ENCODE data around the gene MET. TPM values are rescaled to one million over a fixed set of nuclear protein-coding genes. Genes with fewer than 3 reads are reported as not detected.

The MET gene
- total and polyA plus RNA-seq, 2 donors (not counting 1 experiment from before 2014, with no cell fraction given) = 33.4 to 44.4 TPM

- Histone ChIP-seq H3K27ac (ENCODE audit: insufficient read depth, low read length) (peak overlapping the region; percentile 87), H2AFZ (ENCODE audit: low read length) (peak overlapping the region; percentile 92), H3K79me2 (ENCODE audit: control insufficient read depth, insufficient read depth, low read length) (peaks cover 37% of the 10 kb centered on the region), H3K4me2 (ENCODE audit: extremely low read depth, insufficient read depth, low read length) (peak overlapping the region; percentile 97), H3K36me3 (ENCODE audit: control insufficient read depth, insufficient read depth, low read length) (no peaks in the 10 kb centered on the region), H4K20me1 (ENCODE audit: control insufficient read depth, extremely low read depth, insufficient read depth, low read length) (no peaks in the 10 kb centered on the region), H3K27me3 (ENCODE audit: control insufficient read depth, insufficient read depth, low read length) (no peaks in the 10 kb centered on the region), H3K9me3 (ENCODE audit: control insufficient read depth, insufficient read depth, low read depth, low read length) (no peaks in the 10 kb centered on the region), H3K9ac (ENCODE audit: insufficient read depth, low read length) (peak overlapping the region; percentile 77), H3K4me1 (ENCODE audit: control insufficient read depth, extremely low read depth, insufficient read depth, low read length) (no peaks in the 10 kb centered on the region), H3K4me3 (replicated peaks in 1 of 4; ENCODE audit: control extremely low read depth in 1 of 4, insufficient read depth in 1 of 4, low read depth in 3 of 4, low read length in 4 of 4) (peak overlapping the region; percentile 81 to 95 (median 91))
- no peak for TF ChIP-seq CTCF (conservative IDR thresholded peaks at IDR 0.05 in 1 of 2, IDR thresholded peaks at IDR 0.05 in 1 of 2; ENCODE audit: low read depth in 1 of 2, low read length in 2 of 2)
- no peak for TF ChIP-seq EZH2 (IDR thresholded peaks at IDR 0.05; ENCODE audit: low read length, missing control alignments)
- DNase-seq (ENCODE audit: low read depth in 2 of 2) = peak; percentile 23 to 66
These were observed 830 bp downstream of the MET start for GRCh38 chr7:116672596-116673456.

GRCh38 chr7:116673457-116673865 is 1.5 kb downstream of the MET start:
- no peak overlapping the region for H3K9ac ChIP-seq (ENCODE audit: insufficient read depth, low read length)
- H3K9me3 ChIP-seq (ENCODE audit: control insufficient read depth, insufficient read depth, low read depth, low read length) = no peaks in the 10 kb centered on the region

More at GRCh38 chr7:116673457-116673865, 1.5 kb downstream of the MET start:
- Histone ChIP-seq H3K27me3 (ENCODE audit: control insufficient read depth, insufficient read depth, low read length) (no peaks in the 10 kb centered on the region), H2AFZ (ENCODE audit: low read length) (no peak overlapping the region), H3K4me1 (ENCODE audit: control insufficient read depth, extremely low read depth, insufficient read depth, low read length) (no peaks in the 10 kb centered on the region), H3K36me3 (ENCODE audit: control insufficient read depth, insufficient read depth, low read length) (no peaks in the 10 kb centered on the region), H4K20me1 (ENCODE audit: control insufficient read depth, extremely low read depth, insufficient read depth, low read length) (no peaks in the 10 kb centered on the region), H3K27ac (ENCODE audit: insufficient read depth, low read length) (no peak overlapping the region), H3K4me2 (ENCODE audit: extremely low read depth, insufficient read depth, low read length) (peak overlapping the region; percentile 97), H3K79me2 (ENCODE audit: control insufficient read depth, insufficient read depth, low read length) (peaks cover 37% of the 10 kb centered on the region), H3K4me3 (replicated peaks in 1 of 4; ENCODE audit: control extremely low read depth in 1 of 4, insufficient read depth in 1 of 4, low read depth in 3 of 4, low read length in 4 of 4) (peak overlapping the region; percentile 81 to 95 (median 91))
- no peak for DNase-seq (ENCODE audit: low read depth in 2 of 2)
- TF ChIP-seq CTCF (conservative IDR thresholded peaks at IDR 0.05 in 1 of 2, IDR thresholded peaks at IDR 0.05 in 1 of 2; ENCODE audit: low read depth in 1 of 2, low read length in 2 of 2) (no peak), EZH2 (IDR thresholded peaks at IDR 0.05; ENCODE audit: low read length, missing control alignments) (no peak)

Data from fibroblast of lung (primary cell).